CD8-positive, alpha-beta memory T cell (primary cell): ENCODE measurements around the gene LIAS. TPM values are rescaled to one million over a fixed set of nuclear protein-coding genes. Genes with fewer than 3 reads are reported as not detected.

ENCODE experiments used
- CTCF ChIA-PET: fragments of 350-600 bp; sonication (Branson Sonifier 250); formaldehyde crosslinking; loops from one replicate; lab custom pipeline; 2021; ENCODE audit warnings: antibody characterized with exemption; lab: Charles Lee
- POLR2A ChIA-PET: fragments of 350-600 bp; sonication (Branson Sonifier 250); formaldehyde crosslinking; loops from one replicate; lab custom pipeline; 2021; ENCODE audit warnings: antibody characterized with exemption; lab: Charles Lee
- DNase-seq, 5 donors: peaks; one replicate each; pipeline versions ENCODE4 v3.0.0 to v3.0.0-alpha.2; 2020 to 2022; ENCODE audit warnings: mixed read lengths in 1 of 5
- H3K27ac ChIP-seq: one replicate; pipeline ENCODE4 v1.7.0; 2013; ENCODE audit warnings: low read depth, mild to moderate bottlenecking, low read length, moderate library complexity
- H3K27me3 ChIP-seq: 2 replicates; pipeline ENCODE4 v1.7.0; 2013; ENCODE audit warnings: low read length, mild to moderate bottlenecking; ENCODE audit not compliant: insufficient read depth, poor library complexity, severe bottlenecking
- H3K36me3 ChIP-seq: 2 replicates; pipeline ENCODE4 v1.7.0; 2013; ENCODE audit warnings: mild to moderate bottlenecking, low read length, moderate library complexity; ENCODE audit not compliant: insufficient read depth
- H3K4me1 ChIP-seq: 2 replicates; pipeline ENCODE4 v1.7.0; 2013; ENCODE audit warnings: mild to moderate bottlenecking, low read length, moderate library complexity; ENCODE audit not compliant: insufficient read depth
- H3K4me3 ChIP-seq: 2 replicates; pipeline ENCODE4 v1.7.0; 2013; ENCODE audit warnings: mild to moderate bottlenecking, low read length
- H3K9me3 ChIP-seq: 2 replicates; pipeline ENCODE4 v1.7.0; 2013; ENCODE audit warnings: mild to moderate bottlenecking, low read length
- H3K27ac Mint-ChIP-seq, 8 donors: one replicate each; pipeline ENCODE4 v1.8.0; 2020 to 2021; ENCODE audit warnings: mixed read lengths in 8 of 8, mild to moderate bottlenecking in 6 of 8, inconsistent platforms in 3 of 8, moderate library complexity in 3 of 8
- H3K27me3 Mint-ChIP-seq, 2 donors: one replicate each; pipeline ENCODE4 v1.8.0; 2020 to 2021; ENCODE audit warnings: mixed read lengths in 2 of 2, mild to moderate bottlenecking in 1 of 2, moderate library complexity in 1 of 2
- H3K36me3 Mint-ChIP-seq, 3 donors: one replicate each; pipeline ENCODE4 v1.8.0; 2020 to 2021; ENCODE audit warnings: mixed read lengths in 3 of 3, inconsistent platforms in 1 of 3, mild to moderate bottlenecking in 1 of 3
- H3K4me1 Mint-ChIP-seq, 3 donors: one replicate each; pipeline ENCODE4 v1.8.0; 2020 to 2021; ENCODE audit warnings: mixed read lengths in 3 of 3, inconsistent platforms in 1 of 3, mild to moderate bottlenecking in 1 of 3
- H3K4me3 Mint-ChIP-seq, 7 donors: one replicate each; pipeline ENCODE4 v1.8.0; 2020 to 2021; ENCODE audit warnings: mixed read lengths in 7 of 7, mild to moderate bottlenecking in 6 of 7, moderate library complexity in 4 of 7, inconsistent platforms in 2 of 7
- H3K9me3 Mint-ChIP-seq, 5 donors: one replicate each; pipeline ENCODE4 v1.8.0; 2020 to 2022; ENCODE audit warnings: mixed read lengths in 5 of 5, mild to moderate bottlenecking in 3 of 5, moderate library complexity in 2 of 5, inconsistent platforms in 1 of 5
- polyA plus RNA-seq: library from polyadenylated mRNA; unstranded; fragments of 300-500 nt; fragmentation: Illumina TruSeq; gene quantifications from one replicate; pipeline ENCODE4 v1.2.3, GENCODE V29; 2021
- total RNA-seq, 2 experiments: library from RNA; stranded (reverse); gene quantifications; one replicate each; pipeline ENCODE4 v1.2.3, GENCODE V29; 2021

LIAS gene
- total and polyA plus RNA-seq, 3 experiments from 2014 or later, result 13.0 to 38.0 (median 34.0) TPM

DNA sequence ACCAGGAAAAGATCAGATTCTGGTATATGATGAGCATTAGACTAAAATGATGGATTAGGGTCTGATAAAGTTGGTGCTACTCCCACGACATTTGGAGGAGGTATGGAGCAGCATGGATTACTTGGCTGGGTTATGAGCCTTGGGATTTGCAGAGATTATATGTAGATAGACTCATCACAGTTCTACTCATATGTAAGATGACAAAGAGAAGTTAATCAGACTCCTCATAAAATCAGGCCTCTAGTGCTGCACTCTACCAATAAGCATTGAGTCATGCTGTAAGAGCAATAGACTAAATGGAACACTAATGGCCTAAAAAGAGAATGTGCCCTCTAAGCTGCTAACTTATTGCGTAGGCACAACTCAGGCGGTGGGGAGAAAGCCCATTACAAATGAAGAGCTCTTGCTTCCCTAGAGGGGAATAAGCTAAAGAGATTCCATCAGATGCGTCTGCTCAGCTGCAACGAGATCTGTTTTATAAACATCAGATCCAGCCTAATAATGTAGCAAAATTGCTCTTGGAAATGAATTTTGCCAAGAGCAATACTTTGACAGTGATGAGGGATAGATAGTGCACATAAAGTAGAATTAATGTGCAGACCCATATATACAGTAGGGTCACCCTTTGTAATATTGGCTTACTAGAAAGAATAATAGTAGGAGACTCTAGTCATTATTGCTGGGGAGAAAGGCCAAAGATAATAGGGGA, 17.5 kb downstream of the LIAS start:
- peaks cover 0 to 29% (median 3%) of the 10 kb centered on the region in 3 donors for H3K36me3 Mint-ChIP-seq
- CTCF ChIA-PET, result no interaction called here

DNA sequence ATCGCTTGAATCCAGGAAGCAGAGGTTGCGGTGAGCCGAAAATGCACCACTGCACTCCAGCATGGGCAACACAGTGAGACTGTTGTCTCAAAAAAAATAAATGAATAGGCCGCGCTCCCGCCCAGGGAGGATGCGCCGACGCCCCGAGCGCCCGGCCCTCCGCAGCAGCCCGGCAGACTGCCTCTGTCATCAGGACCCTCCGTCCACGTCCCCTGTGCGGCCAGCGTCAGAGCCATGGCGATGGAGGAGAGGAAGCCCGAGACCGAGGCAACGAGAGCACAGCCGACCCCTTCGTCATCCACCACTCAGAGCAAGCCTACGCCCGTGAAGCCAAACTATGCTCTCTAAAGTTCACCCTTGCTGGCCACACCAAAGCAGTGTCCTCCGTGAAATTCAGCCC, 21.4 kb downstream of the LIAS start:
- no peak overlapping the region for H3K4me3 ChIP-seq
- CTCF ChIA-PET, result no interaction called here
- Mint-ChIP-seq H3K4me1 (no peaks in the 10 kb centered on the region), H3K27me3 (no peaks in the 10 kb centered on the region), H3K27ac (no peak overlapping the region), H3K4me3 (no peak overlapping the region), H3K9me3 (peaks cover 0 to 2% (median 0%) of the 10 kb centered on the region in 5 donors), H3K36me3 (peaks cover 2 to 14% (median 6%) of the 10 kb centered on the region in 3 donors)
- POLR2A ChIA-PET, result interaction anchor here (0.6 kb wide), 1 partner anchor 1626 kb away, joined by 3 read pairs; no protein-coding TSS in a partner anchor
- H3K36me3 ChIP-seq, result no peaks in the 10 kb centered on the region
- no peaks in the 10 kb centered on the region for H3K27me3 ChIP-seq
- DNase-seq, result no peak
- no peaks in the 10 kb centered on the region for H3K4me1 ChIP-seq
- H3K9me3 ChIP-seq, result no peaks in the 10 kb centered on the region
- H3K27ac ChIP-seq, result no peak overlapping the region

More for the DNA sequence above, 17.5 kb downstream of the LIAS start:
- Mint-ChIP-seq H3K4me1 (no peaks in the 10 kb centered on the region), H3K9me3 (no peaks in the 10 kb centered on the region), H3K27ac (peak overlapping the region in 1 of 8 donors; percentile 14), H3K27me3 (no peaks in the 10 kb centered on the region), H3K4me3 (no peak overlapping the region)
- DNase-seq, result no peak
- Histone ChIP-seq H3K9me3 (no peaks in the 10 kb centered on the region), H3K4me3 (no peak overlapping the region), H3K27ac (no peak overlapping the region), H3K36me3 (peaks cover 4% of the 10 kb centered on the region), H3K4me1 (no peaks in the 10 kb centered on the region), H3K27me3 (no peaks in the 10 kb centered on the region)
- POLR2A ChIA-PET, result no interaction called here

DNA sequence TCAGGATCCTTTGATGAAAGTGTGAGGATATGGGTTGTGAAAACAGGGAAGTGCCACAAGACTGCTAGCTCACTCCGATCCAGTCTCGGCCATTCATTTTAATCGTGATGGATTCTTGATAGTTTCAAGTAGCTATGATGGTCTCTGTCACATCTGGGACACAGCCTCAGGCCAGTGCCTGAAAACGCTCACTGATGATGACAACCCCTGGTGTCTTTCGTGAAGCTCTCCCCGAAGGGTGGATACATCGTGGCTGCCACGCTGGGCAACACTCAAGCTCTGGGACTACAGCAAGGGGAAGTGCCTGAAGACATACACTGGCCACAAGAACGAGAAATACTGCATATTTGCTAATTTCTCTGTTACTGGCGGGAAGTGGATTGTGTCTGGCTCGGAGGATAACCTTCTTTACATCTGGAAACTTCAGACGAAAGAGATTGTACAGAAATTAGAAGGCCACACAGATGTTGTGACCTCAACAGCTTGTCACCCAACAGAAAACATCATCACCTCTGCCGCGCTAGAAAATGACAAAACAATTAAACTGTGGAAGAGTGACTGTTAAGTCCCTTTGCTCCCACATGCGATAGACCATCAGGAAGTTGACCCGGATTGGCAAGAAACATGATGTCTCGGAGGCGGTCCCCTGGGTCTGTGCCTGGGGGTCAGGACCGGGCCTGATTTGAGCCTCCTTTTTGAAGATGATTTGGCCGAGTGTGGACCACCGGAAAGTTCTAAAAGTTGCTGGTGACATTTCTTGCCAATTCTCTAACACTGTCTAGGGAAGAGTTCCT, 22.2 kb downstream of the LIAS start:
- DNase-seq, result no peak
- no peaks in the 10 kb centered on the region for H3K4me1 ChIP-seq
- H3K36me3 Mint-ChIP-seq, result peaks cover 0 to 11% (median 6%) of the 10 kb centered on the region in 3 donors
- H3K27ac ChIP-seq, result no peak overlapping the region
- H3K27me3 Mint-ChIP-seq, result no peaks in the 10 kb centered on the region
- no peaks in the 10 kb centered on the region for H3K4me1 Mint-ChIP-seq
- H3K27me3 ChIP-seq, result no peaks in the 10 kb centered on the region
- H3K4me3 ChIP-seq, result no peak overlapping the region
- no peak overlapping the region for H3K4me3 Mint-ChIP-seq
- H3K27ac Mint-ChIP-seq, result no peak overlapping the region
- no peaks in the 10 kb centered on the region for H3K9me3 ChIP-seq
- POLR2A ChIA-PET, result no interaction called here
- H3K36me3 ChIP-seq, result no peaks in the 10 kb centered on the region
- peaks cover 0 to 2% (median 0%) of the 10 kb centered on the region in 5 donors for H3K9me3 Mint-ChIP-seq
- CTCF ChIA-PET, result no interaction called here

DNA sequence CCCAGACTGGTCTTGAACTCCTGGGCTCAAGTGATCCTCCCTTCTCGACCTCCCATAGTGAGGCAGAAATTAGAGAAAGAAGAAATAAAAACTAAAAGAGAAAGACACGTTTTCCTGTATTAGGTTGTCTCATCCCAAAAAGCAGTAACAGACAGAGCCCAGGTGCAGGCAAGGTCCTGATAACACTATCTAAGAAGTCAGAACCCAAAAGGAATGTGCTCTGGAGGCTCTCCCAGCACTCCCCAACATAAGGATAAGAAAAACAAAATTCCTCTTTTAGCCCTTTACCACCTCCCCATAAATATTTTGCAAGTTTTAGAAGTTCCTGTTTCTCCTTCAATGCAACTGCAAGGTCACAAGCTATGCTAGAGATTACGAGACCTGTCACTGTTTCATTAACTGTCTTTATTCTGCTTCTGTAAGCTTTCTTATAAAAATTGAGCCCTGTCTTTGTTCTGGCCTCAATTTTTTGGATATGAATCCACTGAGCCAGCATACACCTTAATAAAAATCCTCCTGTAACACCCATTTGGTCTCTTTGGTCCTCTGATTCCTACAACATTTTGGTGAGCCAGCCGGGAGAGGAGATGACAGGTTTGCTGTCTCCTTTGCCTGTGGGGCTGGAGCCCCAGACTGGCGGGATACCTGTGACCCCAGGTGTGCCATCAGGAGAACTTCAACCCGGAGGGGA, 25.9 kb downstream of the LIAS start:
- H3K27ac ChIP-seq, result no peak overlapping the region
- ChIA-PET POLR2A (no interaction called here), CTCF (no interaction called here)

DNA sequence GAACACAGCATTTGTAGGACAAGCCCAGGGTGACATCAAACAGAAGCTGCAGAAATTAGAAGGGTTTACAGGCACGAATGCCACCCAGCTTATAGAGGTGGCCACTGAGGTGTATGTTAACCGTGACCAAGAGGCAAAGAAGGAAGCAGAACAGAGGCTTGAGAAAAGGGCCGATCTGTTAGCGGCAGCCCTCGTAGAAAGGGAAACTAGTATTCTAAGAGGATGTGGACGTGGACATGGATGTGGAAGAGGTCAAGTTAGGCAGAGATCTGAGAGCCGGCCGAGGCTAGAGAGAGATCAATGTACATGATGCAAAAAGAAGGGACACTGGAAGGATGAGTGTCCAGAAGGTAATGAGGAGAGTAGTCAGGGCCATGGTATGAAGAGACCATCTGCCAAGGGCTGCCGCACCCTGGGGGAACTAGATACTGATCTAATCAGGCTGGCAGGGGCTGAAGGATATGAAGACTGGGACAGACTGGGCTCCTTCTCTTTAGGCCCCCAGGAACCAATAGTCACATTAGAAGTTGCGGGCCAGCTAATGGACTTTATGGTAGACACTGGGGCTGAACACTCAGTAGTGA, 27.5 kb downstream of the LIAS start:
- no peak overlapping the region for H3K4me3 ChIP-seq
- no peak overlapping the region for H3K4me3 Mint-ChIP-seq
- H3K9me3 ChIP-seq, result no peaks in the 10 kb centered on the region
- no peak for DNase-seq
- H3K9me3 Mint-ChIP-seq, result peaks cover 0 to 2% (median 0%) of the 10 kb centered on the region in 5 donors
- H3K27ac Mint-ChIP-seq, result no peak overlapping the region
- no peaks in the 10 kb centered on the region for H3K36me3 ChIP-seq
- H3K27me3 ChIP-seq, result no peaks in the 10 kb centered on the region
- ChIA-PET POLR2A (no interaction called here), CTCF (no interaction called here)
- H3K36me3 Mint-ChIP-seq, result peaks cover 0 to 6% (median 0%) of the 10 kb centered on the region in 3 donors
- H3K27ac ChIP-seq, result no peak overlapping the region
- no peaks in the 10 kb centered on the region for H3K27me3 Mint-ChIP-seq
- no peaks in the 10 kb centered on the region for H3K4me1 ChIP-seq
- H3K4me1 Mint-ChIP-seq, result no peaks in the 10 kb centered on the region

More for the DNA sequence above, 25.9 kb downstream of the LIAS start:
- Histone ChIP-seq H3K9me3 (no peaks in the 10 kb centered on the region), H3K4me3 (no peak overlapping the region), H3K36me3 (no peaks in the 10 kb centered on the region), H3K27me3 (no peaks in the 10 kb centered on the region), H3K4me1 (no peaks in the 10 kb centered on the region)
- Mint-ChIP-seq H3K4me1 (no peaks in the 10 kb centered on the region), H3K4me3 (no peak overlapping the region), H3K9me3 (peaks cover 0 to 2% (median 0%) of the 10 kb centered on the region in 5 donors), H3K36me3 (peaks cover 0 to 6% (median 0%) of the 10 kb centered on the region in 3 donors), H3K27me3 (no peaks in the 10 kb centered on the region), H3K27ac (no peak overlapping the region)
- no peak for DNase-seq

DNA sequence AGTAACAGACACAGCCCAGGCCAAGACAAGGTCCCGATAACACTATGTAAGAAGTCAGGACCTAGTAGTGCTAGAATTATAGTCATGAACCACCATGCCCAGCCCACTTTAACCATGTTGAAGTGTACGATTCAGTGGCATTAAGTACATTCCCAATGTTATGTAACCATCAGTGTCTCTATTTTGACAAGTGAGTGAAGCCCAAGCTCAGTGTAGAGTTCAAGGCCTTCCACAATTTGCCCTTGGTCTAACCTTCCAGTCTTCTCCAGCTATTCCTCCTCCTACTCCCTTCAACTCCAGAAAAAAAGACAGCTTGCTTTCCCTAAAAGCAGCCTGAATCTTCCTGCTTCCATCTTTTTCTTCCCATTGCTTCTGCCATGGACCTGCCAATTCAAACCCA, 31.5 kb downstream of the LIAS start:
- ChIA-PET POLR2A (no interaction called here), CTCF (interaction anchor here (1.5 kb wide), 1 partner anchor 12 kb away, joined by 4 read pairs; no protein-coding TSS in a partner anchor)

DNA sequence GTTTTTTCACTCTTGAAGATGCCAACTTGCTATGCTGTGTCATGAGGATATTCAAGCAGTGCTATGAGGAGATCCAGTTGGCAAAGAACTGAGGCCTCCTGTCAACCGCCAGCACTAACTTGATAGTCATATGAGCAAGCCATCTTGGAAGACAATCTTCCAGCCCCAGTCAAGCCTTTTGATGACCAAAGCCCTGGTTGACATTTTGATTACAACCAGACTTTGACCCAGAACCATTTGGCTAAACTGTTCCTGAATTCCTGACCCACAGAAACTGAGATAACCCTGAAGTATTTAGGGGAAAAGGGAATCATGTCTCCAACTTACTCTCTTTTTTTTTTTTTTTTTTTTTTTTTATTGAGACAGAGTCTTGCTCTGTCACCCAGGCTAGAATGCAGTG, 35.5 kb downstream of the LIAS start:
- H3K27ac ChIP-seq, result no peak overlapping the region
- CTCF ChIA-PET, result no interaction called here
- Mint-ChIP-seq H3K36me3 (peaks cover 0 to 9% (median 4%) of the 10 kb centered on the region in 3 donors), H3K4me1 (no peaks in the 10 kb centered on the region), H3K4me3 (no peak overlapping the region), H3K27ac (no peak overlapping the region), H3K27me3 (no peaks in the 10 kb centered on the region), H3K9me3 (no peaks in the 10 kb centered on the region)
- POLR2A ChIA-PET, result no interaction called here
- H3K9me3 ChIP-seq, result no peaks in the 10 kb centered on the region
- H3K4me3 ChIP-seq, result no peak overlapping the region
- H3K27me3 ChIP-seq, result no peaks in the 10 kb centered on the region
- DNase-seq, result no peak
- H3K4me1 ChIP-seq, result no peaks in the 10 kb centered on the region
- no peaks in the 10 kb centered on the region for H3K36me3 ChIP-seq

More for the DNA sequence above, 31.5 kb downstream of the LIAS start:
- Histone ChIP-seq H3K36me3 (no peaks in the 10 kb centered on the region), H3K27me3 (no peaks in the 10 kb centered on the region), H3K4me1 (no peaks in the 10 kb centered on the region), H3K4me3 (no peak overlapping the region), H3K9me3 (no peaks in the 10 kb centered on the region), H3K27ac (no peak overlapping the region)
- Mint-ChIP-seq H3K4me1 (no peaks in the 10 kb centered on the region), H3K27me3 (no peaks in the 10 kb centered on the region), H3K4me3 (no peak overlapping the region), H3K36me3 (no peaks in the 10 kb centered on the region), H3K9me3 (no peaks in the 10 kb centered on the region), H3K27ac (peak overlapping the region in 1 of 8 donors; percentile 13)
- no peak for DNase-seq
